DMS114 treated with DMSO at 0.1 percent for 48 hours (cell line): ENCODE data around the gene THSD7A.
"Not testable (repeated sequence)": the region's sequence is repeated elsewhere in the genome, so short reads cannot be mapped to it uniquely, and the experiment has no call there.

Source experiments
- DNase-seq: peaks from one replicate; lab custom pipeline; 2025; ENCODE audit not compliant: unreplicated experiment; lab: John Stamatoyannopoulos, UW

The THSD7A gene

DNA sequence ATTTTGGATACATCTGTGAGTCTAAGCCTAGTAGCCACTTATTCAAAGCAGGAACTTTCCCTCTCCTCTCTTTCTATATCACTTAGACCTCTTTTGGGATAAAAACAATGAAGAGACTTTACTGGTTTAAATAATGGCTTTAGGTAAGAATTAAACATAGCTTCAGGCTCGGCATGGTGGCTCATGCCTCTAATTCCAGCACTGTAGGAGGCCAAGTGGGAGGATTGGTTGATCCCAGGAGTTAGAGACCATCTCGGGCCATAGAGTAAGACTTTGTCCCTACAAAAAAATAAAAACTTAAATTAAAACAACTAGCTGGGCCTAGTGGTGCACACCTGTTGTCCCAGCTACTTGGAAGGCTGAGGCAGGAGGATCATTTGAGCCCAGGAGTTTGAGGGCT is 304.3 kb downstream of the THSD7A start:
- no peak for DNase-seq

DNA sequence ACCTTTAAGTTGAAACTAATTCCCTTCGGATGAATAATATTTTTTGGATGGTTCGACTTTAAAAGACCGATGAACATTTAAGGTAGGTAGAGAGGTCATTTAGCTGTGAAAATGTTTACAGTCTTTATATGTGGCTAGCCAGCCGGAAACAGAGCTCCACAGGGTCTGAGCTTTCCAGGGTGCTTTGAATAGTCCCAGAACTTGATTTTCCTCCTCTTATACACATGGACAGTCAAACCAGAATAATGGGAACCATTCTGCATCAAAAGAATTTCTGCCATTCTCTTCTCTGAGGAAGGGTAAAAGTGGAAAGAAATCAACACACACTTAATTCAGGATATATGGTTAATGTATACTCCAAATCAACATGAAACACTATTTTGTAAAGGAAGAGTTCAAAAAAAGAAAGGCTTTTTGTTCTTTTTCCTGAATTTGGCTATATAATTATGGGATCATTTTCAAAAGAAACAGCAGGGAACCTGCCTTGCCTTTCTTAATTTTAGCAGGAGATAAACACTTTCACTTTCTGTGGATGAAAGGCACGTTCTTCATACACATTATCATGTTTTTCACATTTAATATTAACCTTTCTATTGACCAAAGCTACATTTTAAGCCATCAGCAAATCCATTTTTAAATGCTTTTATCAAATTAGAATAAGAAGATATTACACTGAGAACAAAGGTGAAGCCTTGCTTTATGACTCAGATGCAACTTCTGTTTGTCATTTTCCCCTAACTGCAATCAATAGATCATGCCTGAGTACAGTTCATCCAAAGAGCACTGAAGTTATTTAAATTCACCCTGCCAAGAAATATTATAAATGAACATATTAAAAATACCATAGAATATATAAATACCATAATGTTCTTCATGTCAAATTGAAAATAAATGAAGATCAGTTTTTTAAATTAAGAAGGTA is 307.3 kb downstream of the THSD7A start:
- DNase-seq: no peak

DNA sequence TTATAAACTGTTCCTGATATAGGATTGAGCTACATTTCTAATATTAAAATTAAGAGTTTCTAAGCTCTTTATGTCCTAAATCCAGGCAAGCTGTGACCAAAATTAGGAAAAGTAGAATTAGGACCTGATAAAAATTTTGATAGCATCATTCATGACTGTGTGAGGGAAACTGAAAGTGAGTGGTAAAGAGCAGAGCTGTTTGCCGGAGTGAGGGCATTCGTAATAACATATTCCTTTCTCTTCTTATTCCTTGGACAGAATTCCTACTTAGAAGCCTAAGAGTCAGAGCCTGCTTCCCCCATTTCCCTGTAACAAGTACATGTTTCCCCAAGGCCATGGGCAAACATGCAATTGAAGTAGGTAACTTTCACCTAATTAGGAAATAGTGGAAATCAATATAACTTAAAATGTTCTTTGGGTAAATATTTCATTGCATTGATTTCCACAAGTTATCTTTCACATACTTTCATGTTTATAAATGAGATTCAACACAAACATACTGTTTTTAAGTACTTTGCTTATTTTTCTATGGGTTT is 310.0 kb downstream of the THSD7A start:
- not testable (repeated sequence) for DNase-seq

DNA sequence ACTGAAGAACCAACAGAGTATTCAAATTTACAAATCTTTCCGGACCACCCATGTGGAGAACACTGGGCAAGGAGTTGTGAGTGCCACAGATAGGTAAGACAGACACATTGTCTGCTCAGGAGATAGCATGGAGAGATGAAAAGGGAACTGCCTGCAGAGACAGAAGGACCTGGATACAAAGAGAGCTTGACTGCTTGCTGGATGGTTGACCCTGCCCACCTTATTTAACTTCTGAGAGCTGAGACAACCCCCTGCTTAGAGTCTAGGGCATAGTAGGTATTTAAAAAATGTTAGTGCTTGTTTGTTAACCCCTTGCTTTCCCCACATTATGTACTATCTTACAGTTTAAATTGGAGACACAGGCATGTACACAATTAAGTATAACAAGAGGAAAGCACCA is 314.1 kb downstream of the THSD7A start:
- no peak for DNase-seq

DNA sequence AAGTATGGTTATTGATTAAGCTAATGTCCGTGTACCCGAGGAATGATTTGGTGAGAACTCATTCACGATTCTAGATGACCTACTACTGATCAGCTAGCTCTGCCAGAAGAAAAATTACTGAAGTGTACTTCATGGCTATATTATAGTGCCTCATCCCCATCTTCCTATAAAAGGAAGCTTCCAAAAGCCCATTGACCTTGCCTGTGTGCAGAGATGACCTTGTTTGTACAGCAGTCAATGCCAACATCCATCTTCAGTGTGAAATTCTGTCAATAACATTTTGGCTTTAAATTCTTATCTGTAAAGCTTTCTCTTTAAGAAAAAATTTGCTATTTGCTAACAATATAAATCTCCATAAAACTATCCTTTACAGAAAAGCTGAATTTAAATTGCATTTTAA is 315.7 kb downstream of the THSD7A start:
- DNase-seq: no peak

DNA sequence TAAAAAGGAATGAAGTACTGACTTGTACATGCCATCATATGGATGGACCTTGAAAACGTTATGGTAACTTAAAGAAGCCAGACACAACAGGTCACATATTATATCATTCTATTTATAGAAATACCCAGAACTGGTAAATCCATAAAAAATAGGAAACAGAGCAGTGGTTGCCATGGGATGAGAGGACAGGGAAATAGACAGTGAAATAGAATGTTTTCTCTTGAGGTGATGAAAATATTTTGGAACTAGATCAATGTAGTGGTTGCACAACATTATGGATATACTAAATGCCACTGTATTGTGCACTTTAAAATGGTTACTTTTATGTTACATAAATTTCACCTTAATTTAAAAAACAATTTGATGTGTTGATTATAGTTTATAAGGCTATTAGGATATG is 318.5 kb downstream of the THSD7A start:
- no peak for DNase-seq

DNA sequence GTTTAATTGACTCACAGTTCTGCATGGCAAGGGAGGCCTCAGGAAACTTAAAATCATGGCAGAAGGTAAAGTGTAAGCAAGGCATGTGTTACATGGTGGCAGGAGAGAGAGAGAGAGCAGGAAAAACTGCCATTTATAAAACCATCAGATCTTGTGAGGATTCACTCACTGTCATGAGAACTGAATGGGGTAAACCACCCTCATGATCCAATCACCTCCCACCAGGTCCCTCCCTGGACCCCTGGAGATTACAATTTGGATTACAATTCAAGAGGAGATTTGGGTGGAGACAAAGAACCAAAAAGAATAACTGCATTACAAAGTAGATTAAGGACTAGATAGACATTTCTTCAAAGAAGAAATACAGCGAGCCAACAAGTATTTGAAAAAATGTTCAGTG is 324.1 kb downstream of the THSD7A start:
- no peak for DNase-seq

DNA sequence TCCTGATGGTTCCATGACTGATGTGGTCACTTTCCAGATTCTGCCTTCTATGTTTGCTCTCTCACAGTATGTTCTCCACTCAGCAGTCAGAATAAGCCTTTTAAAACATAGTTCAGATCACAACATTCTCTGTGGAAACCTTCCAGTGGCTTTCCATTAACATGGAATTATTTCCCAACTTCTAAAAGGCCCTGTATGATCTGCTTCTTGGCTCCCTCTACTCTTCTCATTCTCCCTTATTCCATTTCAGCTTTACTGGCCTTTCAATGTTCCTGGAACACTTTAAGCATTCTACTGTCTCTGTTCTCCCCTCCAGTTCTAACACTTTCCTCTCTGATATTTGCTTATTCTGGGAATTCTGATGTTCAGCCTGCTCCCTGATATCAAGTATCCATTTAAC is 325.6 kb downstream of the THSD7A start:
- no peak for DNase-seq

DNA sequence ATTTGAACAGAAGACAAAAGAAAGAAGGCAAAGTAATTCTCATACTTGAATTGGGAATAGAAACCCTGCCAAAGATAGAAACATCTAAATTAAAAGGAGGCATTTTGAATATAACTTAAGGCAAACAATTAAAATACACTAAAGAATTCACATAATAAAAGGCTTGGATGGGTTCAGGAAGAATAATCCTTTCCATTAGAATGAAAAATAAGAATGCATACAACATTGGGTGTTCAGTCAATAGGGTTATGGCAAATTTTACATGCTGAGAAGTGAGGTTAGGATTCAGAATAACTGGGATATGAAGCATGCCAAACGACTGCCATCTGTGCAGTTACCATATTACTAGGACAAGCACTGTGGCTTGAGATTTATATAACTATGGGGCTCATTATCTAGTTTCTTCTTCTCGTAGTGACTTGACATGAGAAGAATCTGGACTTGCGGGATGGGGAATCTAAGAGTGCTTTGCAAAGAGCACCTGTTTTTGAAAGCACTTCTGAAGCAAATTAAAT is 326.5 kb downstream of the THSD7A start:
- no peak for DNase-seq

DNA sequence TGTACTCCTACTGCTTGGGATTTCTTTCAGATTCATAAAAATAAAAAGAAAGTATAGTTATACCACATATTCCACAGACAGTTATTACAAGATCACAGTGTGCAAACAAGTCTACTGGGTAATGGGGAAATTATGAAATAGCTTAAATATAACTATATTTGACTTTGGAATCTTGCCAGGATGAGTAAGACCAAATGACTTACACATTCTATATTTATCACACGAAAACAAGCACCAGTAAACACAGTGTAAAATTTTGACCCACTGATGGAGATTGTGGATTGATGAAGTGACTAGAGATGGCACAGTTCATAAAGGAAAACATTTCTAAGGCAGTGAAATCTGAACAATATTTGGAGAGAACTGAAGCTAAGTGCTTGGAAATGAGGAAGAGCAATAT is 339.7 kb downstream of the THSD7A start:
- no peak for DNase-seq

DNA sequence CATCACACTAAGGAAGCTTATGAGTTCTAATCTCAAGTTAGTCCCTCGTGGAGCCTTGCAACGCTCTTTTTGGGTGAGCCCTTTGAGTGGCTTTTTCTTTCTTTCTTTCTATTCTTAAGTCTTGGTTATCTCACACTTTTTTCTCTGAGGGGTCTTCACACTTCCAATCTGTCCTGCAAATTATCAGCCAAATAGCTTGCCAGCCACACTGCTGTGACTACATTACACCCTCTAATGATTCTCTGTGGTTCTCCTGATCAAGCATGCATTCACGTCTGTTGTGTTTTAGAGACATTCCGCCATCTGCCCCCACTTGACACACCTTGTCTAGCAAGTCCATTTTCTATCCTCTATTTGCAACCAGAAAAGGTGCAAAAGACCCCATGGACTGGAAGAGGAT is 340.2 kb downstream of the THSD7A start:
- DNase-seq: no peak

DNA sequence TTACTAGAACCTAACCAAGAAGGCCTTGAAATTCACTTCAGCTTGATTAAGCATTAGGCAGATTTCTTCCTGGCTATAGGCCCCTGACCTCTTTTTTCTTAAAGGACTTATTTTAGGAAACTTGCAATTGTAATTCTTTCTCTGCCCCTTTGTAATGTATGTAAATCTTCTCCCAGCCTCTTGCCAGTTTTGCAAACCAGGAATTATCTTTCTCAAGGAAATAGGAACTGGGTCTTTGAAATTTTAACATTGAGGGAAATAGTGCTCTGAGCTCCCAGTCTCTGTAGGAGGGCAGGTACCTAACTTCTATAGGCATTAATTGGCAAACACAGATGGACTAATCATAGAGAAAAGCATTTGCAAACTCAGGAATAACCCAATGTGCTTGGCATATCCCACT is 342.7 kb downstream of the THSD7A start:
- DNase-seq: no peak

DNA sequence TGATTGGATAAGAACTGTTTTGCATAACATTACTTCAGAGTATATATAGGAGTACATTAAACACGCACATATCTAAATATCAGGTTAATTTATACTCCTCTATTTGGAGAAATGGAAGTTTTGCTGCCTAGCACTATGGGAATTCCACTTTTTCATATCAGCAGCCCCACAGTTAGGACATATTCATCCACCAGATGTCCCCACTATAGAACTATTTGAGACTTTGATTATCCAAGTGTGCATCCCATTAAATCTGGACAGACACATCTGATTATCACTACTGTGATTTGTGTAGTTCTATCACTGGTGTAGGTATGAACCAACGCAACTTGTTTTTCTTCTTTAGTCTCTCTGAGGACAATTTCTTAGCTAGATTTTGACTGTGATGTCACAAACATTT is 345.7 kb downstream of the THSD7A start:
- no peak for DNase-seq

DNA sequence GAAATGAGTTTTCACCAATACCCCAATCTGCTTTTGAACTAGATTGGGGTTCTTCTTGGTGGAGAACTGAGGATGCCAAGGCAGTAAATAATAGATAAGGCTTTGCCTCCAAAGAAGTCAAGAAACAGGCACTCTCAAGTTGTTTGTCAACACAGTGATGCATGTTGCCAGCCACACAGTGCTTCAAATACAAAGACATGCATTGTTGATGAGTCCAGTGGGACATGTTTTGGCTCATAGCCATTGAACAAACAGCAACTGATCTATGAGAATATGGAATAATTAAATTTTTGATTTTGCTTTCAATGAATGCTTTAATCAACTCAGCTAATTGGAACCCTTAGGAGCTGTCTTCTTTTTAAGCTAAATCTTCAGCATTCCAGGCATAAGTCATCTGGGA is 346.4 kb downstream of the THSD7A start:
- no peak for DNase-seq

DNA sequence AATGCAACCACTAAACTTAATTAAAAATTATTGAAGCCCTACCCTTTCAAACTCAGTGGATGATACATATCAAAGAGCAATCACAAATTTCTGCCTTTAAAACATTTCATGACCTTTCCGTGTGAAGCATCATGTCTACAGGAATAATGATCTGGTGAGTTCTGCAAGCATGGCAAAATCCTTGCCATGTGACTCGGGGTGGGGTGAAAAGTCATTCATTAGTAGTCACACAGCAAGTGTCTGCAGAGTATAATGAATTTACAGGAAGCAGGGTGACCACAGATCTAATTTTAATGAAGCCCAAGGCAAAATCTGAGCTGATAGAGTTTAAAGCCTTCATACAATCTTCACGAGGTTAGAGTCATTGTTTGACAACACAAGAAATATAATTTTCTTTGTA is 351.9 kb downstream of the THSD7A start:
- DNase-seq: no peak

DNA sequence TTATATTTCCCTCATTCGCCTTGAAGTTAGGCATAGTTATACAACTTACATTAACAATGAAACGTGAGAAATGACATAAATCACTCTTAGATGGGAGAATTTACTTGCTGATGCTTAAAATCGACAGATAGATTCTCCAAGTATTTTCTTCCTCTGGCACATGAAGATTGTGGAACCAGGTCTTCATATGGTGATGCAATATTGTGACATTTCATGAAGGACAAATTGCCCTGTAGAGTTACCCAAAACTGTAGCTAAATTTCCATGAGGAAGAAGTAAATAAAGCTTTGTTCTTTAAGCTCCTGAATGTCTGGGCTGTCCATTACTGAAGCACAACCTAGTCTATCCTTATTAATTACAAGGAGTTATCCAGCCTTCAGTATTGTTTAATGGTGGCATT is 353.1 kb downstream of the THSD7A start:
- DNase-seq: no peak

DNA sequence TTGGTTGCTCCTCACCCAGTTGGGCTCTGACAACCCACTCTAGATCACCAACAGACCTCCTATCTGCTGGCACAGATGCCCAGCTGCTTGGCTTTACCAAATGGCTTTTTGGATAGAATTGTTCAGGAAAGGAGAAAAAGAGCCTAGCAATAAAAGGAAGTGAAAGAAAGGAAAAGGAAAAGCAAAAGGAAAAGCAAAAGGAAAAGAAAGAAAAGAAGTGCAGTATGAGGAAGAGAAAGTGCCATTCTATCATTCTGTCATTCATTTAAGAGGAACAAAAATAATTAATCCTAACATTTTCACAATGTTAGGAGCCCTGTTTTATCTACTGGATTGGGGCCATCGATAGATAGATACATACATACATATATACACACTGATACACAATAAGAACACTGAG is 353.6 kb downstream of the THSD7A start:
- no peak for DNase-seq

DNA sequence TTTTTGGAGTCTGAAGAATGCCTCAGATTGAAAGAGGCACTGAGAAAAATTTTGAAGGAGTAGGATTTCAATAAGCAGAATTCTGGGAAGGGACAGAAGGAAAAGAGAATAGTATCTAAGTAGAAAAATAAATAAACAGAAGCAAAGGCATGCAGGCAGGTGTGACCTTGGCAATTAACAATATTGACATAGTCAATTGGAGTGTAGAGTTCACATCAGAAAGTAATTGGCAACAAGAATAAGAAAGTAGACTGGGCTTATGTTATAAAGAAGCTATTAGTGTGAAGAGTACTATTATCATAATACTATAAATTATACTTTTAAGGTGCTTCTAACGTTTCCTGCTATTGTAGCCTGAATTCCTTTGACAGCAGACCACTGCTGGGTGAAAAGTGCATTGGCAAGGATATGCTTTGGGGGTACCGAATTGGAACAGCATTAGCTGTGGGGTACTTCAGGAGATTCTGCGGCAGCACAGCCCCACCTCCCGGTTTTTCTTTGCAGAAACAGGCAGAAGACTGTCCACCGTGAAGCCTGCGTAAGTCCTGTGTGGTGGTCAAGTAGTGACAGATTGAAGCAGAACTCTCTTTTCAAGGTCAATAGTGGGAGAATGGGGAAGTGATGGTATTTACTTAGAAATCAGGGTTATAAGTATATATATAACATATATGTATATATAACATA is 357.0 kb downstream of the THSD7A start:
- DNase-seq: no peak

DNA sequence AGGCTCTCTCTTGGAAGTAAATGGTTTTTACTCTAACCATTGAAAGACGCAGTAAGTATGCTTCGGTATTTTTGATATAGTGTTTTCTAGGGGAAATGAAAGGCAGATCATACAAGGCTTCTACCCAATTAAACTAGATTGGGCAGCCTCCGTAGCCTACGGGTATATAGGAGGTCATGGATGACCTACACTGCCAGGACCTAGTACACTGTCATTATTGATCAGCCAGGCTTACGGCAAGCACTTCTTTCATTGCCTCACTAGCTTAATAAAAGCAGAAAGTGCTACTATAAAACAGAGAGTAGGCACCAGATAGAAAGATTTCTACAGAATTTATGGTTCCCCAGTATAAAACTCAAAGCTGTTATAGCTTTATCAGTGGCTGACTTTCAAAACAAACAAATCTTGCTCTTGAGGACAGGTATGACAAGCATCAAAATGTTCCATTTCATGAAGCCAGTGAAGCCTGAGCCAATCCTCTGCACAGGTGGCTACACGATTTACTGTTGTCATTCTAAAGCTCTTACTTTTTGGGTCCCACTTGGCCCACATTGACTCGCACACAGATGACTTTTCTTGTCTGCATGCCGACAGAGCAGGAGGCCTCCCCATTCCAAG is 358.1 kb downstream of the THSD7A start:
- DNase-seq: no peak

DNA sequence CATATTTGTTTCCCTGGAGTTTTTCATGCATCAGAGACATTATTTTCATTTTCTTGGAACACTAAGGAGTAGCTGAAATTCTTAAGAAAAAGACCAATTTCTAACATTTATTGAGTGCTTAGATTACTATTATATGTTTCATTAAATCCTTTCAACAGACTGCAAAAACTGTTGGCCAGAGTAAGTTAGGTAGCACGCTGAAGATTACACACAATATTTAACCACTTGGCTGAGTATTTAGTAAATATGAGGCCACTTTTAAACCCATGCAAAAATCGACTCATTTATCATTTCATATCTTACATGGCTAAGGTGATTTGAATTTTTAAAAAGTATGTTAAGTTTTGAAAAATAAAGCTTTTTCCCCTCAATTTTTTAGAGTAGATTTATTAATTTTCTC is 358.8 kb downstream of the THSD7A start:
- DNase-seq: no peak

DNA sequence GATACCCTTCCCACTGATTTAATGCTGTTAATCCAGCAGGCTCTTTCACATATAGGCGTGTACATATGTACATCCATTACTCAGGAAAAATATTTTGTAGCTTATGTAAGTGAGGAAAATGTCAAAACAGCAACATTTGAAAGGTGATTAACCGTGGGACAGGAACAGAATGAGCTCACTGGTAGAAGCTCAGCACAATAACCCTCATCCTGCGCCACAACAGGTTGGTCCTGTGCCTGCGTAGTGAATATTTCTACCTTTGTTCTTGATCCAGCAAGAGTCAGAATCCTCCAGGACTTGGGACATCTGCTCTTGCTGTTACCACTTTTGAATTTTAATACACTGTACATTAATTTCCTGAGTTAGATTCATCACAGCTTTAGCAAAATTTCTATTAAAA is 359.4 kb downstream of the THSD7A start:
- DNase-seq: no peak

DNA sequence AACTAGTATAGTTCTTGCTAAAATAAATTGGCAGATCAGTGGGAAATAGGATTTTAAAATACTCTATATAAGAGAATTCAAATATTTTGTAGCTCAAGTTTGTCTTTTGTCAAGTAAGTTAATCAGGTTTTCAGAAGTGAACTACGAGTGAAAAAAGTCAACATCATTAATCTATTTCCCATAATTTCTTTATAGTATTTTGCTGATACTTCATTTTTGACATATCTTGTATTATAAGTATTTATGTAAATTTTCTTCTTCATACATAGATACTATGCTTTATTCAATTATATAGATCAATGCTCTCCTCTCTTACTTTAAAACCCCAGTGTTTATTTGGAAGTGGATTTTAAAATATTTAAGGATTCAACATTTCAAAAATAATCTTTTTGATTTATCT is 360.7 kb downstream of the THSD7A start:
- no peak for DNase-seq
